NCI-H1092 (cell line): Measurements from ENCODE around the gene CT45A10.
"Not testable (repeated sequence)": the region's sequence is repeated elsewhere in the genome, so short reads cannot be mapped to it uniquely, and the experiment has no call there.

Source experiments
- DNase-seq: peaks from one replicate; lab custom pipeline; 2025; lab: John Stamatoyannopoulos, UW

Gene CT45A10, protein sequence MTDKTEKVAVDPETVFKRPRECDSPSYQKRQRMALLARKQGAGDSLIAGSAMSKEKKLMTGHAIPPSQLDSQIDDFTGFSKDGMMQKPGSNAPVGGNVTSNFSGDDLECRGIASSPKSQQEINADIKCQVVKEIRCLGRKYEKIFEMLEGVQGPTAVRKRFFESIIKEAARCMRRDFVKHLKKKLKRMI

GRCh38 chrX:135893294-135893817 is at the start of gene CT45A10, which contains the start of gene SAGE1:
Gene CT45A10 (minus strand): TSS chrX:135893444. CDS start chrX:135885344, 8,100 bp downstream.
Gene SAGE1 (plus strand): TSS chrX:135893716. CDS start chrX:135896243, 2,527 bp downstream.
- DNase-seq: no peak

- peak; percentile 32 for DNase-seq
Observed at GRCh38 chrX:135931644-135932487, 38.6 kb upstream of the CT45A10 start.

DNA sequence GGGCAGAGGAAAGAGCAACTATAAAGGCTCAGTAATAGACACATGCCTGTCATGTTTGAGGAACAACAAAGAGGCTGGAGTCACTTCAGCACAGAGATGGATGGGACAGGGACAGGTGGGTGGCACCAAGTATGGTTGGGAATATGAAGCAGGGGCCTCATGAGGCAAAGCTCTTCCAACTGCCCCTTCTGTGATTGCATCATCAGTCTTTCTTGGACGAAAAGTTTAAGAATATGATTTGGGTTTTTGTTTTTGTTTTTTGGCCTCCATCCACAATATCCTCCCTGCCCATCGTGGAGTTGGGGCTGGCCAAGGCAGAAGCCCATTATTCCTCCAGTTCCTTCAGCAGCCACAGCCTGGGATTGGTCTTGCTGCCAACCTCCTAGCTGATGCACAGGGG is 34.7 kb upstream of the CT45A10 start:
- no peak for DNase-seq

- DNase-seq: no peak
Observed at GRCh38 chrX:135923353-135923752, 30.1 kb upstream of the CT45A10 start.

GRCh38 chrX:135920516-135920915 is 27.3 kb upstream of the CT45A10 start:
- not testable (repeated sequence) for DNase-seq

DNA sequence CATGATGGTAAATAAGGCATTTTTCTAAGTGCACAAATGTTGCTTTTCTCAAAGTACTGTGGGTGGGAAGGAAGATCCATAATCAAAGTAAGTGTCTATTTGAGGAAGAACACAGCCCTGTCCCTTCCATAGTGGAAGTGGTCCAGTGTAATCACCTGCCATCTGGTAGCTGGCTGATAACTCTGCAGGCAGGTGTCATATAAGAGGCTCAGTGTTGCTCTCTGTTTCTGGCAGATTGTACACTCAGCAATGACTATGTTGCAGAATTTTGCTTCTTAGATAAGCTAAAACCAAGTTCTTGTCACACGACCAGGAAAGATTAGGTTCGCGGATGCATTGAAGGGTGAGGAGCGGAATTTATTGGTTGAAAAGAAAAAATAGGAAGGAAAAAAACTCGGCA is 21.2 kb upstream of the CT45A10 start:
- DNase-seq: no peak

GRCh38 chrX:135910251-135910650 is 17.0 kb upstream of the CT45A10 start:
- no peak for DNase-seq

GRCh38 chrX:135892781-135893180 is 463 bp downstream of the CT45A10 start:
- DNase-seq: no peak

DNA sequence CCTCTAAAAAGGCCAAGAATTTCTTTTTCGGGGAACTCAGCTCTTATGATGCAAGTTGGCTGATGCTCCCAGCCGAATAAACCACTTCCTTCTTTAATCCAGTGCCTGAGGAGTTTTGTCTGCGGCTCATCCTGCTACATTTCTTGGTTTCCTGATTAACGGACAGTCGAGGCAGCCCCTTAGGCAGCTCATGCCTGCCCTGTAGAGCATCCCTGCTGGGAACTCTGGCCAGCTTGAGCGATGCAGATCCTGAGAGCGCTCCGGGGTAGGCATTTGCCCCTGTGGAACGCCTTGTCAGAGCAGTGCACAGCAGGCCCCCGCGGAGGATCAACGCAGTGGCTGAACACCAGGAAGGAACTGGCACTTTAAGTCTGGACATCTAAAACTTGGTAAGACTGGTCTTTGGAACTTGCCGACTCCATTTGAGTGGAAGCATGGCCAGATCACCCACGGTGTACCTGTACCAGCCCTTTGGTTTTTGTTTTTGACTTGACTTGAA is 3.1 kb downstream of the CT45A10 start:
- no peak for DNase-seq

- not testable (repeated sequence) for DNase-seq
Observed at GRCh38 chrX:135888976-135889375, 4.3 kb downstream of the CT45A10 start.

DNA sequence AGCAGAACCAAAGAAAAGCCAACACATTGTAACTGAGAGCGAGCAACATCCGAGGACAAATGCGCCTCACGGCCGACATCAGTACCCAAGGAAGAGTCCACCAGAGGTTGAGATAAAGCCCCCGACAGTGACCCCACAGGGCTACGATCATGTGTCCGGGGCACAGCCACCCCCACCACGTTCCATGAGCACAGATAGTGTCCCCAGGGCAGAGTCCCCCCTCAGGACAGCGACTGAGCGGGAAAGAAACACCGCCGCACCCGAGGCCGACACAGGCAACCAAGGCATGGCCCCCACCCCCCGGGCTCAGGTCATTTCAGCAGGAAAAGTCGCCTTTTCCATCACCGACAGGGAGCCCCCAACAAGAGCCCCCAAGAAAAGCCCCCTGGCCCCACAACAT is 5.0 kb downstream of the CT45A10 start:
- DNase-seq: not testable (repeated sequence)

GRCh38 chrX:135882741-135883140 is 10.5 kb downstream of the CT45A10 start:
- DNase-seq: not testable (repeated sequence)

DNA sequence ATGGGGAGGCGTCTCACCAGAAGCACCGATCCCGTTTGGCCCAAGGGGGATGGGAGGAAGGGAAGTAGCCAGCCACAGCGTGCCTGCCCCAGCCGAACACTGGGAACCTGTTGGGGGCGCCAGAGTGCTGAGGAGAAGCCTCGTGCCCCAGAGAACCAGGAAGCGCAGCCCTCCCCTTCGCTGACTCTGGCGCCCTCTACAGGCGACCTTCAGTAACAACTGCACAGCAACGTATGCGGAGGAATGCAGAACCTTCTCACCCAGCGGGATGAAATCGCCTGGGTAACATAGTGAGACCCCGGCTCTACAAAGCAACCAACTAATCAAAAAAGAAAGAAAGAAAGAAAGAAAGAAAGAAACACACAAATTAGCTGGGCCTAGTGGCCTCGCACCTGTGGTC is 21.5 kb downstream of the CT45A10 start, which contains the start of gene CT45A9:
Gene CT45A9 (minus strand): TSS at position 101 of the 400 bp plus-strand sequence. CDS start 3,751 bp downstream, outside the sequence.
- not testable (repeated sequence) for DNase-seq

- DNase-seq: not testable (repeated sequence)
Observed at GRCh38 chrX:135854438-135854837, 38.8 kb downstream of the CT45A10 start, which contains the start of gene CT45A8. Gene CT45A8 (minus strand): TSS chrX:135854538. CDS start chrX:135850783, 3,755 bp downstream.

- not testable (repeated sequence) for DNase-seq
Observed at GRCh38 chrX:135837180-135837579, 56.1 kb downstream of the CT45A10 start, which contains the start of gene CT45A7. Gene CT45A7 (minus strand): TSS chrX:135837280. CDS start chrX:135833533, 3,747 bp downstream.
